DMS 273 (cell line): Measurements from ENCODE around the gene CTPS2.
"Not testable (repeated sequence)": the region's sequence is repeated elsewhere in the genome, so short reads cannot be mapped to it uniquely, and the experiment has no call there.

Source experiments
- DNase-seq: peaks from one replicate; lab custom pipeline; 2025; ENCODE audit not compliant: unreplicated experiment; lab: John Stamatoyannopoulos, UW

Gene CTPS2

DNA sequence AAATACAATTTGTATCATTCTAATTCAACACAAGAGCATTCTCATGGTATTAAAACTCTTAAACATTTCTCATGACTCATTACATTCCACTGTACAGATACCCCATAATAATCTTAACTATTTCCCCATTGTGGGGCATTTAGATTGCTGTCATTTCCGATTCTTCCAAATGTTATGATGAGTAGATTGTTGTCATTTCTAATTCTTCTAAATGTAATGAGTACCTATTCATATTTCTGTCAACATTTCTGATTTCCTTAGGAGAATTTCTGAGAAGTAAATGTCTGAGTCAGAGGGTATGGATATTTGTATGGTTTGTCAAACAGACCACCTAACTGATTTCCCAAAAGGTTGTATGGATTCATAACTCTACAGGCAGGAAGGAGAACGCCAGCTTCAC, 54.2 kb downstream of the CTPS2 start:
- no peak for DNase-seq

GRCh38 chrX:16654093-16654492, 58.4 kb downstream of the CTPS2 start:
- DNase-seq: no peak

DNA sequence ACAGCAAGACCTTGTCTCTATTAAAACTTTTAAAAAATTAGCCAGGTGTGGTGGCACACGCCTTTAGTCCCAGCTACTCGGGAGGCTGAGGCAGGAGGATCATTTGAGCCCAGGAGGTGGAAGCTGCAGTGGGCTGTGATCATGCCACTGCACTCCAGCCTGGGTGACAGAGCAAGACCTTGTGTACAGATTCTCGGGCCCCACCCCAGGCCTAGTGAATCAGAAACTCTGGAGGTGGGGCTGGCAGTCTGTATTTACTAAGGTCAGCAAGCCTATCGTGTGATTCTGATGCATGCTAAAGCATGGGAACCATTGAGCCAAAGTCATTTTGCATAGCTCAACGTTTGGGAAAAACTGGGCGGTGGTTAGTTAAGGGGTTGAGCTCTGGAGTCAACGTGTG, 59.0 kb downstream of the CTPS2 start:
- no peak for DNase-seq

- DNase-seq: no peak
These were observed 61.0 kb downstream of the CTPS2 start for GRCh38 chrX:16651391-16652024.

GRCh38 chrX:16649858-16650257, 62.6 kb downstream of the CTPS2 start, which contains the start of gene S100G:
TSS of gene S100G (plus strand) at chrX:16650158. CDS start at chrX:16651007, 849 bp downstream.
- DNase-seq: no peak

GRCh38 chrX:16646366-16647138, 65.9 kb downstream of the CTPS2 start:
- DNase-seq: no peak

DNA sequence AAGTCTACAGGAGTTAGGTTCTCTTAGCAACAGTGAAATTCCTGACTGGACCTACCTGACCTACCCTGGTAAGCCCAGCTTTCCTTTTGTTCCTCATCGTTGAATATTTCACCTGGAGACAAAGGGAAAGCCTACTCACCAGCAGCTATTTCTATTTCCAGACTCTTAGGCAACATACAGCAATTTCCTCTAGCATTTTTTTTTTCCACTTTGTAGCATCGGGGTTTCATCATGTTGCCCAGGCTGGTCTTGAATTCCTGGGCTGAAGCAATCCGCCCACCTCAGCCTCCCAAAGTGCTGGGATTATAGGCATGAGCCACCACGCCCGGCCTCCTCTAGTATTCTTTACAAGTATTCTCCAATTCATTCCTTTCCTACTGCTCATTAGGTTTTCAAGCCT, 69.3 kb downstream of the CTPS2 start:
- no peak for DNase-seq

DNA sequence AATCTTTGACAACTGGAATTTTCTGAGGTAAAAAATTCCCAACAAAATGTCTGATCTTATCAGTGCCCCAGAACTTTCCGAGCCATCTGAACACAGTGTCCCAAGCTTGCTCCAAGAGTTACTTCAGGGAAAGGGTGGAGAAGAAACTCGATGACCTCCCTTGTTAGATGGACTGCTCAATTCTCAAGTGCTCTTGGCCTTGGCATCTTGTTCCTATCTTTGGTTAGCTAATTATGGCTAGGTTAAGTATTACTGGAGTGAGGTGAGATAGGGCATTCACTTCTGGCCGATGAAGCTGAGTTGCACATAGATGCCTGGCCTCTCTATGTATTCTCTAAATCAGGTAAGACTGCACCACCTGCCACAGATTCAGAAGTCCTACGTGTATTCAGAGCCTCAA, 71.6 kb downstream of the CTPS2 start:
- no peak for DNase-seq

DNA sequence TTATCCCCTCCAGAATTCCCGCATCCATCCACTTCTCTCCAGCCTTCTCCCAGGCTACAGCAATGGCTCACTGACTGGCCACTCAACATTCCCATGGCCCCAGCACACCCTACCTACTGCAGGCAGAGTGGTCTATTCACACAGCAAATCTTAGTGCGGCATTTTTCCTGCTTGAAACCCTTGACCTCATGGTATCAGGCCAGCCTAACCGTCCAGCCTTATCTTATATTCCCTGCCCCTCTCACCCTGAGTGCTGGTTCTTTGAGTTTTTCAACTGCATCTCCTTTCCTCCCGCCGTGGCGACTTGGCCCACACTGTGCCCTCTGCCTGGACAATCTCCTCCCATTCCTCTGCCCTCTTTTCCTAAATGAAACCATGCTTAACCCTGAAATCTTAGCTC, 72.5 kb downstream of the CTPS2 start:
- DNase-seq: no peak

DNA sequence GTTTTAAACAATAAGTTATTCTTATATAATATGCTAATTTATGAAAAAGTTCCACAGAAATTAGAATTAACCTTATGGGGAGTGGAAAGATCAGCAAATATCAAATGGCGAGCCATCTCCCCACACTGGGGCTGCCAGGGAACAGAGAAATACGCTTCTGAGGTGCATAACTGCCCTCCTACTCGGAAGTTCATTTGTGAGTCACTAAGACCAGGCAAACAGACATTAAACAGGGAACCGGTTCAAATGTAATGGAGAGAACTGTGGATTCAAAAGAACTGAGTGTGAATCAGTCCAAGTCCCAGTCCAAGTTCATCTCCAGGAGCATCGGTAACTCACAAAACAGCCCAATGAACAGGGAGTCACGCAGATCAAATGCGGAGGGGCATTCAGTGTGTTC, 73.9 kb downstream of the CTPS2 start:
- DNase-seq: no peak

DNA sequence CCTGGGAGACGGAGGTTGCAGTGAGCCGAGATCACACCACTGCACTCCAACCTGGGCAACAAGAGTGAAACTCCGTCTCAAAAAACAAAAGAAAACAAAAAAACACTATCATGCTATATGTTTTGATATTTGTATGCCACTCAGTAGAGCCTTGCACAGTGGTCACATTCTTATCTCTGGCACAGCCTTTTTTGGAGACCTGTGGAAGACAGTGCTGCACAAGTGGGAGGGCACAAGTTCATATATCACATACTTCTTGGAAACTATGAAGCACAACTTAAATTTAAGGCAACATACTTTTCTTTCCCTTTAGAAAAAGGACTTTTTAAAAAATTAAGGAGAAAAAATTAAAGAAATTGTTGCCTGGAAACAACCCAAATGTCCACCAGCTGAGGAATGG, 76.9 kb downstream of the CTPS2 start:
- no peak for DNase-seq

DNA sequence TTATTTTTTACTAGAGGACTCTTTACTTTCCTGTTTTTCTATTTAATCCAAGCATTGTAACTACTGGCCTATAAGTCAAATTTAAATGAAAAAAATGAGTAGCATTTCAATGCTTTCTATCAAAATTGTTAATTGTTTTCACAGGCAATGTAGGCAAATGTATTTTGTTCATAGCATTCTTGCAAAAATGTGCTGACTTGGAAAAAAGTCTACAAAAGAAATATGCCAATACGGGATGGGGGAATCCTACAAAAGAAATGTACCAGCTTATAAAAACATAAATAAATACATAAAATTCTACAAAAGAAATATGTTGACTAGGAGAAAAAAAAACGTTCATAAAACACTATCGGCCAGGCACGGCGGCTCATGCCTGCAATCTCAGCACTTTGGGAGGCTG, 77.4 kb downstream of the CTPS2 start:
- no peak for DNase-seq

DNA sequence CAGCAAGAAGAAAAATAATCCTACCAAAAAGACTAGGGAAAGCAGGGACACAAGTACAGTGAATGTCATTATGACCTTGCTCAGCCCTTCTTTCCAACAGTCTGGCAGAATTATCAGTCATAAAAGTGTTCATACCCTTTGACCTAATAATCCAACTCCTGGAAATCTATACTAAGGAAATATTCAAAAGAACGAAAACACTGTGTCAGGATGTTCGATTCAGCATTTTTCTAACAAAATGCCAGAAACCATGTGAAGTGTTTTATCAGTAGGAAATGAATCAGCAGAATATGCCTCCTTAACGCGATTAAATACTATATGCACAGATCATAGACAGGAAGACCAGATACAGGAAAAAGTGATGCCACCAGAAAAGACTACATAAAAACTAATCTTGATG, 78.7 kb downstream of the CTPS2 start:
- no peak for DNase-seq

GRCh38 chrX:16629909-16630308, 82.6 kb downstream of the CTPS2 start:
- no peak for DNase-seq

- DNase-seq: no peak
These were observed 83.4 kb downstream of the CTPS2 start for GRCh38 chrX:16628946-16629595.

- not testable (repeated sequence) for DNase-seq
These were observed 84.0 kb downstream of the CTPS2 start for GRCh38 chrX:16628511-16628910.

DNA sequence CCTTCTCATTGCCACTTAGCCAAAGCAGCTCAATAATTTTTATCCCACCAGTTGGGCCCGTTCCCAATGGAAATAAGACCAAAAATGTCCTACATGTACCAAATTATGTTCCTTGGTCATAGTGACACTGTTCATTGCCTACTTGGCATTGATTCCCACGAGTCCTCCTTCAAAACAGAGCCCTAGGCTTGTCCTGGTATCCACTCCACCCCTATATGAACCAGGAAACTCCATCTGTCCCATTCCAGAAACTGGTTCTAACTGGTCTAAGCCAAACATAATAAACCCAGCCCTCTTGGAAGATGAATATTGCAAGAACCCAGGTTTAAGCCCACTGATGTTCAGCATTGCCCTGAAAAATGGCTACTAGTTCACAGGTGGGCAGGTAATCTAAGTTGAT, 93.4 kb downstream of the CTPS2 start:
- DNase-seq: no peak

GRCh38 chrX:16618422-16618821, 94.0 kb downstream of the CTPS2 start:
- DNase-seq: no peak

DNA sequence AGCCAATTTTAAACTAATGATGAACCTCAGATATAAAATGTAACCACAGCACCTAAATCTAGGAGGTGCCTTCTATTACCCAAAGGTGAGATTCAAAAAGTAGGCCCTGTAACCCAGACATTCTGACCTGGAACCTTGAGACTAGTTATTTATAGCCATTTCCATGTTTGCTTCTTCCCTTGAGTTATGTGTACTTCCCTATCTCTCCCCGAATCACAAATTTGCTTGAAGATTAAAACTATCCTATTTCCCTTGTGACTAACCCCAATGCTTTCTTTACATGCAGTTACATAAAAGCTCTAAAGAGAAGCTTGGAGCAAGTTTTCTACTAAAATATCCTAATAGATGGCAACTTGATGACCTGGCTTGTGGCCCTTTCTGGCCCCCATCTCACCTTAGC, 95.1 kb downstream of the CTPS2 start:
- DNase-seq: no peak

DNA sequence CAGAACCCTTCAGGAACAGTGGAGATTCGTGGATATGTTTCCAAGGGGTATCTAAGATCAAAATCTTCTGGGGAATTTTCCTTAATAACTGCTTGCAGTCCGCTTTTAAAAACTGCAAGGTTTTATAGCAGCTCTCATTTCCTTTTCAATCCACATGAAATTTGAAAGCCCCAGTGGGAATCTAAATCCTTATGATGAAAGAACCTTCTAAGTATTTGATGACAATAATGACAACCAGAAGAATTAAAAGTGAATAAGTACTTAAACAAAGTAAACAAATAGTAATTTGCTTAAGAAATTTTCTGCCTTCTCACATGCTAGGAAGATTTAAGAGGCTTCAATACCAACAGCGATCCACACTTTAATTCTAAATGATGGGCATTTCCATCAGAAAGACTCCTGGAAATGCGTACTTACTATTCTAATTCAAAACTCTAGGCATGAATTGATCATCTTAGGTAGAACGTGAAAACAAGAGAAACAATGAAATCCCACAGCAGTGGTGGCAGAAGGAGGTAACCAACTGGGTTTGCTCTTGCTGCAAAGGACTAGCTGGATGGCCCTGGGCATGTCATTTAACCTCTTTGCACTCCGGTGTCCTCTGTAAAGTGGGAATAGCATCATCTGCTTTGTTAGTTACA, 100.1 kb downstream of the CTPS2 start:
- no peak for DNase-seq

DNA sequence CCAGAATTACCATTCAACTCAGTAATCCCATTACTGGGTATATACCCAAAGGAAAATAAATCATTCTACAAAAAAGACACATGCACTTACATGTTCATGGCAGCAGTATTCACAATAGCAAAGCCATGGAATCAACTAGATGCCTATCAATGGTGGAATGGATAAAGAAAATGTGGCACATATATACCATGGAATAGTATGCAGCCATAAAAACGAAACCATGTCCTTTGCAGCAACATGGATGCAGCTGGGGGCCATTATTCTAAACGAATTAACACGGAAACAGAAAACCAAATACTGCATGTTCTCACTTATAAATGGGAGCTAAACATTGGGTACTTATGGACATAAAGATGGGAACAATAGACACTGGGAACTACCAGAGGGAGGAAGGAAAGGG, 101.8 kb downstream of the CTPS2 start:
- not testable (repeated sequence) for DNase-seq

DNA sequence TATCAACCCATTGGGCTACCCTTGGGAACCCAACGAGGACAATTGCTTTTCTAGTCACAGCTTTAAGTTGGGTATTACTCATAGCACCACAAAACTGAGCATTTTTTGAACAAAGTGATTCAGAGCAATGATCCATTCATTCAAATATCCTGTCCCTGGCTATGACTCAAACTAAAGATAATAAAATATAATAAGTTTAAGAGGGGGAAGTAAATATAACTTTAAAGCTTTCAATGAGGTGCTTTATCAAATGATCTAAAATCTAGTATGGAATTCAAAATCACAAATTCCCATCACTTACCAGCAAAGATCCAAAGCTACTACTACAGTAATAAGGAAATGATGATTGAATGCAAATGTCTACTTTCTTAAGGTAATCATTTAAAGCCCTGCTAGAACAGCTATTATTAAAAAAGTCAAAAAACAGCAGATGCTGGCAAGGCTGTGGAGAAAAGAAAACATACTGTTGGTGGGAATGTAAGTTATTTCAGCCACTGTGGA, 102.3 kb downstream of the CTPS2 start:
- no peak for DNase-seq
